Measurements from ENCODE around the gene MTM1. TPM values are rescaled to one million over a fixed set of nuclear protein-coding genes. Genes with fewer than 3 reads are reported as not detected.

The MTM1 gene
- total RNA-seq, 1 donor from 2014 or later = 17.8 TPM

DNA sequence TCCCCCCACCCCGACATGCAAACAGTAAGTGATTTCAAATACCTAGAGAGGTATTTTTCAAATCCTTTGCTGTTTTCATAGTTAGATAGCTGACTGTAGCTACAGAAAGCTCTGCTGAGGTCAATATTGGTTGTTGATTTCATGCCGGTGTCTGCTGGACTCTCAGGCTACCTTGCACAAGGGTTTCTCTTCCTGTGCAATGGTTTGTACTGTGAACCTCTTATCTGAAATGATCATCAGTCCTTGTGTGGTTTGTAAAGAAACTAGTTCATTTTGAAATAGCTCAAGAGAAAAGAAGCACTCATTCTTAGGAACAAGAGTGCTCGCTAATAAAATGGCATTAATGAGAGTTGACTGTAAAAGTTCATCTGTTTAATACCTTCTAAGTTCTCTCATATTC lies 2.1 kb downstream of the MTM1 start:
- Mint-ChIP-seq H3K9me3 (ENCODE audit: unreplicated experiment) (no peaks in the 10 kb centered on the region), H3K27ac (ENCODE audit: unreplicated experiment) (no peak overlapping the region), H3K4me3 (ENCODE audit: unreplicated experiment) (no peak overlapping the region), H3K4me1 (ENCODE audit: unreplicated experiment) (peaks cover 25% of the 10 kb centered on the region), H3K27me3 (ENCODE audit: unreplicated experiment) (no peaks in the 10 kb centered on the region), H3K36me3 (ENCODE audit: low read depth, unreplicated experiment) (no peaks in the 10 kb centered on the region)
- TF ChIP-seq CTCF (IDR thresholded peaks at IDR 0.05; ENCODE audit: unreplicated experiment) = no peak
- no peak for DNase-seq (ENCODE audit: low spot score)

- no peaks in the 10 kb centered on the region for H3K9me3 Mint-ChIP-seq (ENCODE audit: unreplicated experiment)
Measured at GRCh38 chrX:150572206-150572605, 3.8 kb downstream of the MTM1 start.

GRCh38 chrX:150573106-150573505 lies 4.7 kb downstream of the MTM1 start:
- Mint-ChIP-seq H3K9me3 (ENCODE audit: unreplicated experiment) (no peaks in the 10 kb centered on the region), H3K4me1 (ENCODE audit: unreplicated experiment) (peaks cover 31% of the 10 kb centered on the region), H3K27me3 (ENCODE audit: unreplicated experiment) (no peaks in the 10 kb centered on the region), H3K4me3 (ENCODE audit: unreplicated experiment) (no peak overlapping the region), H3K27ac (ENCODE audit: unreplicated experiment) (no peak overlapping the region), H3K36me3 (ENCODE audit: low read depth, unreplicated experiment) (no peaks in the 10 kb centered on the region)
- no peak for DNase-seq (ENCODE audit: low spot score)
- TF ChIP-seq CTCF (IDR thresholded peaks at IDR 0.05; ENCODE audit: unreplicated experiment) = no peak

More at GRCh38 chrX:150572206-150572605, 3.8 kb downstream of the MTM1 start:
- no peak for TF ChIP-seq CTCF (IDR thresholded peaks at IDR 0.05; ENCODE audit: unreplicated experiment)
- Mint-ChIP-seq H3K27me3 (ENCODE audit: unreplicated experiment) (no peaks in the 10 kb centered on the region), H3K36me3 (ENCODE audit: low read depth, unreplicated experiment) (no peaks in the 10 kb centered on the region), H3K4me3 (ENCODE audit: unreplicated experiment) (no peak overlapping the region), H3K4me1 (ENCODE audit: unreplicated experiment) (peaks cover 35% of the 10 kb centered on the region), H3K27ac (ENCODE audit: unreplicated experiment) (no peak overlapping the region)
- no peak for DNase-seq (ENCODE audit: low spot score)

- no peaks in the 10 kb centered on the region for H3K36me3 Mint-ChIP-seq (ENCODE audit: low read depth, unreplicated experiment)
- no peaks in the 10 kb centered on the region for H3K27me3 Mint-ChIP-seq (ENCODE audit: unreplicated experiment)
- TF ChIP-seq CTCF (IDR thresholded peaks at IDR 0.05; ENCODE audit: unreplicated experiment) = no peak
- H3K9me3 Mint-ChIP-seq (ENCODE audit: unreplicated experiment) = no peaks in the 10 kb centered on the region
- no peak overlapping the region for H3K4me3 Mint-ChIP-seq (ENCODE audit: unreplicated experiment)
- H3K4me1 Mint-ChIP-seq (ENCODE audit: unreplicated experiment) = peaks cover 31% of the 10 kb centered on the region
- no peak for DNase-seq (ENCODE audit: low spot score)
- H3K27ac Mint-ChIP-seq (ENCODE audit: unreplicated experiment) = no peak overlapping the region
Measured at GRCh38 chrX:150573702-150574101, 5.3 kb downstream of the MTM1 start.

DNA sequence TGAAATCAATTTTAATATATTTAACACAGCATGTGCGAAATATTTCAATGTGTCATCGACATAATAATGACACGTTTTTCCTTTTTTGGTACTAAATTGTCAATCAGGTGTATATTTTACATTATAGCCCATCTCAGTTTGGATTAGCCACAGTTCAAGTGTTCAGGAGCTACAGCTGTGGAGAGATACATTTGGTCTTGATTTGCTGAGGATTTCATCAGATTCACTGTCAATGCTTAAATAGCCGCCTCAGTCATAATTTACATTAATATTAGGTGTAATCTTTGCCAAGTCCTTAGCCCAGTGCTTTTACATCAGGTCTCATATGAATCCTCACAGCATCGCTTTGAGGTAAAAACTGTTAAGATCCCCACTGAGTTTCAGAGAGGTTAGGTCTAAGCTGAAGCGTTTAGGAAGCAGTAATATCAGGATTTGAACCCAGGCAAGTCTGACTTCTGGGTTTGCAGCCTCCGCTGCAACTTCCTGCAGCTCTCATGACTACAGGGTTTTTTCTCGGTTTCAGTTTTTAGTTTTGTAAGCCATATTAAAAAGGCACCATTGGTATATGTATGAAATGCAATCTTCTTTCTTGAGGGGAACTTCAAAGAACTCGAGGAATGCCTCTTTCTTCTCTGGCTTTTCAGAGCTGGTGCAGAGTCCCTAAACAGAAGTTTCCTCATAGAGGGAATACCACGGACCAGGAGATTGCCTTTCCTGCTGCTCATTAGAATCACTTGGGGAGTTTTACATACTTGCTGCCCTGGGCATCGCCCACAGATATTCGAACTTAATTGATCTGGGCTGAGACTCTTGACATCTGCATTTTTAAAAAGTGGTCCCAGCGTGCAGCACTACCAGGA lies 6.4 kb downstream of the MTM1 start:
- TF ChIP-seq CTCF (IDR thresholded peaks at IDR 0.05; ENCODE audit: unreplicated experiment) = no peak
- H3K4me1 Mint-ChIP-seq (ENCODE audit: unreplicated experiment) = peaks cover 29% of the 10 kb centered on the region
- no peaks in the 10 kb centered on the region for H3K9me3 Mint-ChIP-seq (ENCODE audit: unreplicated experiment)
- H3K27ac Mint-ChIP-seq (ENCODE audit: unreplicated experiment) = no peak overlapping the region
- DNase-seq (ENCODE audit: low spot score) = no peak
- H3K36me3 Mint-ChIP-seq (ENCODE audit: low read depth, unreplicated experiment) = no peaks in the 10 kb centered on the region
- no peak overlapping the region for H3K4me3 Mint-ChIP-seq (ENCODE audit: unreplicated experiment)
- H3K27me3 Mint-ChIP-seq (ENCODE audit: unreplicated experiment) = no peaks in the 10 kb centered on the region

All from endothelial cell (in vitro differentiated cells).